Heart left ventricle (tissue), 13 donors: Measurements from ENCODE around the gene ACVR2A.

Experiments used
- CTCF ChIP-seq, 12 donors: fragments of 200-600 bp; sonication (generic) in 4 of 12; IDR thresholded peaks; one replicate each; pipeline versions ENCODE4 v1.5.0 to v1.8.0; 2018 to 2022; ENCODE audit warnings: antibody characterized with exemption in 12 of 12, mild to moderate bottlenecking in 5 of 12
- POLR2A ChIP-seq, 2 donors: fragments of 450-650 bp; IDR thresholded peaks; one replicate each; pipeline ENCODE4 v1.6.1; 2017; ENCODE audit warnings: antibody characterized with exemption in 2 of 2, mild to moderate bottlenecking in 2 of 2, moderate library complexity in 2 of 2
- donor health status: ischemic (EF 13 %, LVEDD 7.1; RV severe dilation, severe dysfunction).
- donor health status: DM: no; HTN: yes; CAD: no.
- donor health status: DM: no; HTN: no; CAD: no.
- donor health status: ischemic (EF 25% LVEDD 6.9; RV normal size, moderate dysfunction).
- donor health status: ischemic (EF 25% LVEDD 5.7; RV mildly dilated, moderate dysfunction).
- donor health status: ischemic (EF 35%, LVEDD 5.7; RV mildly dilated, moderate dysfunction).
- donor health status: nonischemic (EF 11% LVEDD 7.7; RV severe dilation, severe dysfunction).
- donor health status: DM: yes; HTN: yes; CAD: no.
- donor health status: PGD.
- donor health status: ischemic (EF 29% LVEDD 5.4; RV normal size, mild dysfunction).
- donor health status: nonischemic (EF 23%, LVEDD 6.1; RV moderate dilation, normal function).

GRCh38 chr2:147882631-147883030 lies 37.8 kb downstream of the ACVR2A start:
- TF ChIP-seq POLR2A (IDR thresholded peaks at IDR 0.05) (no peak), CTCF (IDR thresholded peaks at IDR 0.05) (no peak)
